ENCODE results near the gene ALKBH5.

- no peak for TF ChIP-seq CTCF (conservative IDR thresholded peaks at IDR 0.05; ENCODE audit: low read depth, low read length)
- TF ChIP-seq EZH2 (IDR thresholded peaks at IDR 0.05; ENCODE audit: borderline replicate concordance, low read depth, low read length, poor library complexity, severe bottlenecking) = no peak
These were observed 11.6 kb downstream of the ALKBH5 start for GRCh38 chr17:18195246-18195645.

All from A673 (cell line).